ENCODE measurements around the gene MRPL44.

MRPL44 gene

DNA sequence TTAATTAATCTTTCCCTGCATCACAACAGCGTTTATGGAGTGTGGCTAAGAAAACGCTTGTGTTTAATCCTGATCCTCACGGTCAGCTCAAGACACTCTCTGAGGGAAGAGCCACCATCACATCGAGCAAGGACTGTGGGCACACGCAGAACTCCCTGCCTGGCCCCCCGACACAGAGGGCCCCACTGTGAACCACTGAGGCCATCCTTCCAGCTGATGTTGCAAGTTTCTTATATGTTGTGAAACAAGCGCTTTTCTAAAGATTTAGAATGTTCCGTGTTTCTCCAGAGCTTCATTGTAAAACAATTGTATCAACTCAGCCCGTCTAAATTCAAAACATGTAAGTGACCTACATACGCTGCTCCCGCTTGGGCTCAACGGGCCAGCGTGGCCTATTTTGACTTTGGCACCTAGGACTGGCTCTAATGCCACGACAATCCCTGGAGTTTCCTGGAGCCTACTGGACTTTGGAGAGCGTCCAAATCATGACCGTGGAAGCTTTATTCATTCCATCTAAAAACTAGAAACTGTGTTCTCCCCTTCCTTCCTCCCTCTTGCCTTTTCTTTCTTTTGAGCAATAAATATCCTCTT, 46.9 kb downstream of the MRPL44 start:
- no peak for DNase-seq (ENCODE audit: low read depth, low spot score)

DNA sequence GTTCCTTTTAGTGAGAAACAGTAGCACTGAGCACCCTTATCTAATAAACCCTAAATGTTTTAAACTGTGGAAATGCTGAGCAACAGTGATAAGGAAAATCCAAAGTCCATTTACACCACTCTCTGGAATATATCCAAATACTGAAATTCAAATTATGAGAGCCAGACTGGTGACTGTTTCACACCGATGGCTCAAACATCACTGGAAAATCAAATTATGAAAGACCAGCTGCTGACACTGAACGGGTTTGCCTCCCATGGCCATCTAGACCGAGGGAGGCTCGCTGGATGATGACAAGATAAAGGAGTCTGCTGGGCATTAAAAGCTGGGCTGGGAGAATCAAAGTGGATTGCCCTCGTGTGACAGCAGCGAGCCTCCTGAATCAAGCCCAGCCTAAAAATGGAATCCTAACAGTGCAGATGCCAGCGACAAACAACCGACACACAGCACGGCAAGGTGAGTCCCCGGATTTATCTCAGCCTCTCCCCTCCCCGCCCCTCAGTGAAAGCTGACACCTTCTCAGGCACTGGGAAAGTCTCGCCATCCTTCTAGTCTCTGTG, 51.5 kb downstream of the MRPL44 start:
- no peak for DNase-seq (ENCODE audit: low read depth, low spot score)

DNA sequence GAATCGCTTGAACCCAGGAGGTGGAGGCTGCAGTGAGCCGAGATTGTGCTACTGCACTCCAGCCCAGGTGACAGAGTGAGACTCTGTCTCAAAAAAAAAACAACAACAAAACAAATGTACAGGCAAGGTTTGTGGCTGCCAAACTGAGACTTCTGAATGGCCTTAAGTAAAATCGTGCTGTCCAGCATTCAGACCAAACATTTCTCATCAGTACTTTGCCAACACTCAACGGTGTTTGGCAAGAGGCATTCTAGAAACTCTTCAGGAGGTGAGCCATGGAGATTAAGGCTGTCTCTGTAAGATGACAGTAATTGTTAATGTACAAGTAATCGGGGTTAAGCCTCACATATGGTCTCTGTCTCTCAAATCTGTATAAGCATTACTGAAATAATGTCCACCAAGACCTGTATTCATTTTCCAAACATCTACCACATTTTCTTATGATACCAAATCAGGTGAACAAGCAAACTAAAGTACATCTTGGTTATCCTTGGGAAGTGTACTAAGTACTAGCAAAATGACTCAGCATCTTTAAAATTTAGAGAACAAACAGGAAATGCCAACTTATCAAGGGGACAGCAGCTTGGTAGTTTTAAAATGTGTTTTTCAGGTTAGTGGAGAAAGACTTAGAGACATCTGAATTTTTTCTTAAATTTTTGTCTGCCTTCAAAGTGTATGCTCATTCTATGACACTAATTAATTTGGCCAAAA, 52.5 kb downstream of the MRPL44 start:
- no peak for DNase-seq (ENCODE audit: low read depth, low spot score)

DNA sequence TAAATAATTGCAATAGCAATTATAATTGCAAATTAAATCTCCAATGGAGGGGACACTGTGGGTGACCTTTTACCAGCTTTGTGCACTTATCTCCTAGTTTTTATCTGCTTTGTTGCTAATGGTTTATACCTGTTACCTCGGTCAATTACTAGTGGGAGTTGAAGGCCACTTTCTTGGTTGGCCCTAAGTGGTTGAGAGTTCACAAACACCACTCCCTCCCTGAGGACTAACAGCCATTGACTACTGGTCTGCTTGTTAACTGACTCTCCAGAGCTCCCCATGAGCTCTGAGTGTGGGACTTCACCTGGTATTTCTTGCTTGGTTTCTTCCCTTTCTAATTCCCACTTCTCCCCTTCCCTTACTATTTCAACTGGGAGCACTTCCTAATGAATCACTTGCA, 54.6 kb downstream of the MRPL44 start:
- DNase-seq (ENCODE audit: low read depth, low spot score), result no peak

DNA sequence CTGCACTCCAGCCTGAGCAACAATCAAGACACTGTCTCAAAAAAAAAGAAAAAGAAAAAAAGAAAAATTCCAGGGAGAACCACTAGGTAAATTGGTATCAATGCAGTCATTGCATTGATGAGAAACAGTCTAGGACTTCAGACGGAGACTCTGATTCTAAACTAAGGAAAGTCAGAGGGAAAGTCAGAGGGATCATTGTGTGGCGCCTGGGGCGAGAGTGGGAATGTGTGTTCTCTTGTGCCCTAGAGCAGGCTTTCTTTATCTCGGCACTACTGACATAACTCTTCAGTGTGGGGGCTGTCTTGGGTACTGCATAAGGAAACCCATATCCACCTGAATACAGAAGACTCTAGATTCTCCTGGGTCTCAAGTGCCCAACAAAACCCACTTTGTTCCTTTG, 57.1 kb downstream of the MRPL44 start:
- DNase-seq (ENCODE audit: low read depth, low spot score), result no peak

DNA sequence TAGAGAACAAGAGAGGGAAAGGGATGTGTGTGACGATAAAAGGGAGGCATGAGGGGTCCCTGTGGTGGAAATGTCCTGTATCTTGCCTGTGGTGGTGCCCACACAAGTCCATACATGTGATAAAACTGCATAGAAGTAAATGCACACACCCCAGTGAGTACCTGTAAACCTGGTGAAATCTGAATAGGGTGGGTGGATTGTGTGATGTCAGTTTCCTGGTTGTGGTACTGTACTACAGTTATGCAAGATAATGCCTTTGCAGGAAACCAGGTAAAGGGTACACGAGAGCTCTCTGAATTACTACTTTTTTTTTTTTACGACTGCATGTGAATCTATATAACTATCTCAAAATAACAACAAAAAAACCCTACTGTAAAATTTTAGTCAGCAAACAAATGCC, 59.7 kb downstream of the MRPL44 start:
- no peak for DNase-seq (ENCODE audit: low read depth, low spot score)
